AG04449 (cell line): ENCODE results near the gene QRFPR.

Experiments
- CTCF ChIA-PET: fragments of 350-600 bp; formaldehyde crosslinking; extraction: SDS; loops from one replicate; lab custom pipeline; 2021; ENCODE audit warnings: antibody characterized with exemption; lab: Yijun Ruan, JAX
- POLR2A ChIA-PET: fragments of 400-600, 350-600 bp; formaldehyde crosslinking; extraction: SDS; loops from one replicate; lab custom pipeline; 2020; ENCODE audit warnings: antibody characterized with exemption, inconsistent platforms; lab: Yijun Ruan, JAX
- DNase-seq: peaks from one replicate; pipeline ENCODE4 v3.0.0-alpha.2; 2010; ENCODE audit warnings: low read depth, low spot score
- H3K4me3 ChIP-seq: 2 replicates; pipeline ENCODE4 v1.5.1; 2011; ENCODE audit warnings: low read depth, mild to moderate bottlenecking, control low read depth, low read length
- CTCF ChIP-seq: IDR thresholded peaks from one replicate; pipeline ENCODE4 v1.5.1; 2011; ENCODE audit warnings: mild to moderate bottlenecking, moderate library complexity, low read length, control low read depth, inconsistent platforms; ENCODE audit not compliant: insufficient read depth; ENCODE audit errors: missing control alignments

The QRFPR gene

DNA sequence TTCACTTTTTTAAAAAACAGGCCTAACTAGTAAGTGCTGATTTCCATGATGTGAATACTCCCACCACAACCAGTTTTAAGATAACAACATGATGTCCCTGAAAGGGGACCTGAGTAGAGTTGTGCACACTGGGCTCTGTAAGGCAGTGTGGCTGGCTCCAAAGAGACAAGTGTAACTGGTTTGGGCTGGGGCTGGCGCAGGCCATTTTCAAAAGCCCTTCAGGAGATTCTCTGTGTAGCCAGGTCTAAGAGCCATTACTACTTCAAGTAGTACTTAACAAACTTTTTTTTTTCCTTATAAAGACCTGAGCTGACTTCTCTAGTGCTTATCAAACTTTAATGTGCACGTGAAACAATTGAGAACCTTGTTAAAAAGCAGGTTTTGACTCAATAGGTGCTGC, 4.3 kb downstream of the QRFPR start:
- POLR2A ChIA-PET, result no interaction called here
- CTCF ChIA-PET, result no interaction called here

DNA sequence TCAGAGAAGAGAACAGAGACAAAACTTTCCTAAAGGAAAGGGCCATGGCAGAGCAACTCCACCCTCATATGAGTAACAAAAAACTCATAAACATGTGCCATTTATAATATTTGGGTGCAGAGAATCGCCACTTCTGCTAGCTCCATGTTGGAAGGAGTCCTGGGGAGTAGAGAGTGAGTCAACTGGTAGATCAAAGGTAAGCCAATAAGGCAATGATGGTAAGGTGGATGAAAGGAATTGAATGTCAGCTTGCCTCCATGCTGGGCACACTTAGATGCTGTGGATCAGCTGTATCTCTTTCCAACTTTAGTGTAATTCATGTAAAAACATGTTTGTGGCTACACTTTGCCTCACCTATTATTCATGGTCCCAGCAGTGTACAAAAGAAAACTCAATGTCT, 4.7 kb downstream of the QRFPR start:
- H3K4me3 ChIP-seq, result no peak overlapping the region
- ChIA-PET CTCF (interaction anchor here (7.6 kb wide), 1 partner anchor 362 kb away, joined by 98 read pairs; no protein-coding TSS in a partner anchor), POLR2A (no interaction called here)
- no peak for DNase-seq
- TF ChIP-seq CTCF, result no peak

More for the DNA sequence above, 4.3 kb downstream of the QRFPR start:
- H3K4me3 ChIP-seq, result no peak overlapping the region
- DNase-seq, result no peak
- TF ChIP-seq CTCF, result no peak

DNA sequence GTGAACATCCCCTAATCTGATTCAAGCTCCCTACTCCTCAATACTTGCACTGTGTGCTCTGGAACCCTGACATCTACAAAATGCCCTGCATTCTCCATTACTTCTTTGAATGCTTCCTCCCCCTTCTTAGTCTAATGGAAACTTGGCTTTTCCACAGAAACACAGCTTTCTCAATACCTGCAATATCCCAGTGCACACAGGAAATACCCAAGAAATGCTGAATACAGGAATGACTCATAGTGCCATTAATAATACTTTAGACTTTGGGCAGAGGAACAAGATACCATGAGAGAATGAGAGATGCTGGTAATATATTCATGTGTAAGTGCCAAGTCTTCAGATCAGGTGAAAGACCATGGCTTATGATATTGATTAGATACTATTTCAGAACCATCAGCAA, 5.6 kb downstream of the QRFPR start:
- no peak for TF ChIP-seq CTCF
- no peak overlapping the region for H3K4me3 ChIP-seq
- ChIA-PET CTCF (interaction anchor here (7.6 kb wide), 1 partner anchor 363 kb away, joined by 98 read pairs; no protein-coding TSS in a partner anchor), POLR2A (no interaction called here)
- DNase-seq, result no peak

GRCh38 chr4:121373841-121374240, 7.0 kb downstream of the QRFPR start:
- no peak for TF ChIP-seq CTCF
- ChIA-PET CTCF (interaction anchor here (1.4 to 7.6 kb wide), 3 partner anchors 111 to 364 kb away, joined by 3 to 98 read pairs (median 3); no protein-coding TSS in a partner anchor), POLR2A (no interaction called here)
- no peak overlapping the region for H3K4me3 ChIP-seq
- no peak for DNase-seq

DNA sequence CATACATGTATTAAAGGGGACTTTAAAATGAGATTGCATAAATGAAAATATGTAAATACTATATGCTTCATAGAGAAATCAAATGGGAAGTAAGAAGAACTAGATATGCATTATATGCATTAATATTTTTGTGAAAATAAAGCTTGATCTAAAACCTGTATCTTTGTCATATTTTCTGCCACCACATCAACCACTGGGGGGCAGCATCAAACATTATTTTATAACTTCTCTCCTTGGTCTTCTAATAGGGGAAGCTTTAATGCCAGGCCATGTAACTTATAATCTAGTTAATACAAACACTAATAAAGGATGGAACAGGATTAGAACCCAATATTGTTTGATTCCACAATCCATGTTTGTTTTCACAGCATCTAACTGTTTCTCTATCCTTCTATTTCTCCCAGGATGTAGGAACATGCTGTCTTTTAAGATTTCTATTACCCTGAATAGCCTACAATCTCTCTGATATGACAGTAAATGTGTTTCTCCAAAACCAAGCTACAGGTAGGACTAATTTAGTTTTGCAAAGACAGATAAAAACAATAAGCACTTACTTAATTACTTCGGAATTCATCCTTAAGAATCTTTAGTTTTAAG, 10.0 kb downstream of the QRFPR start:
- peak; percentile 39 for TF ChIP-seq CTCF
- DNase-seq, result no peak
- POLR2A ChIA-PET, result no interaction called here
- CTCF ChIA-PET, result interaction anchor here (0.6 to 7.6 kb wide), 25 partner anchors 8 to 1207 kb away, joined by 3 to 98 read pairs (median 4); partner anchors contain the start of gene QRFPR
- H3K4me3 ChIP-seq, result no peak overlapping the region

DNA sequence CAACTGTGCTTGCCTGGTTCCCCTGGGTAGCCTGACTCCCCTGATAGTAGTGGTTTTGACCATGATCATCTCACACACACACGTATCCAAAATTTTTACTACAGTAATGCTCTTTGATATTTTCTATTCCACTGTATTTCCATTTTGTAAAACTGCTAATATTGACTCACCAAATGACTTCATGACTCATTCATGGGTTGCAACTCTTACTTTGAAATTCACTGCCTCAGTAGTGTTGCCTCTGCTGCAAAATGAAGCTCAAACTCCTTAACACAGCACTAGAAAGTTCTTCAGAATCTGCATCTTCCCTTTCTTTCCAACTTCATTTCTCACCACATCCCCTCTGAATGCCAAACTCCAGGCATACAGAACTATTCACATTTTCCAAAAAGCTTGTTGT, 20.3 kb downstream of the QRFPR start:
- no peak overlapping the region for H3K4me3 ChIP-seq
- no peak for DNase-seq
- POLR2A ChIA-PET, result no interaction called here
- CTCF ChIA-PET, result interaction anchor here (1.4 kb wide), 1 partner anchor 10 kb away, joined by 8 read pairs; no protein-coding TSS in a partner anchor
- no peak for TF ChIP-seq CTCF
